ACHN (cell line): ENCODE data around the gene STK39.

Experiments used
- DNase-seq: peaks from one replicate; pipeline ENCODE4 v3.0.0-alpha.2; 2015
- in situ Hi-C: cut with HindIII; loops from 2 replicates; pipeline ENCODE4 v1.10.0; 2017; ENCODE audit warnings: low sequenced_read_pairs, low pct_ligation_motif_present, low pct_unique_long_range_greater_than_20kb

The STK39 gene

DNA sequence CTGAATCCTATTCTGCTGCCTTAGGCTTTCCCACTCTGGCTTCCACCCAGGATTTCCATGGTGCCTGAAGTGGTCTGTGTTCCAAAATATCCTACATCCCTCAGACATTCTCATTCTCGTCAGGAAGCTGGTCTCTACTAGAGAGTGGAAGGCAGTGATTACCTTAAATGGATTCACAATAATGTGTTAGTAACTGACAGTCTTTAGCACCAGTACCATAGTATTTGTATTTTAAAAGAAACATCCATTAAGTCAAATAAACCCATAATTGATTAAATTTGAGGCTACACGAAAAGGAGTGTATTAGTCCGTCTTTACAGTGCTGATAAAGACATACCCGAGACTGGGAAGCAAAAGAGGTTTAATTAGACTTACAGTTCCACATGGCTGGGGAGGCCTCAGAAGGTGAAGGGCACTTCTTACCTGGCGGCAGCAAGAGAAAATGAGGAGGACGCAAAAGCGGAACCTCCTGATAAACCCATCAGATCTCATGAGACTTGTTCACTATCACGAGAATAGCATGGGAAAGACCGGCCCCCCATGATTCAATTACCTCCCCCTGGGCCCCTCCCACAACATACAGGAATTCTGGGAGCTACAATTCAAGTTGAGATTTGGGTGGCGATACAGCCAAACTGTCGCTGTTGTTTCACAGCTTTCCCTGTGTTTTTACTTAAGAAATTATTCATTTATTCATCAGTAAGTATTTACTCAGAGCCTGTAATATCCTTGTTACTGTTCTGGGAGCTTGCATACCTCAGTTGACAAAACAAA is 306.5 kb downstream of the STK39 start:
- in situ Hi-C loops: no loop called here
- no peak for DNase-seq

DNA sequence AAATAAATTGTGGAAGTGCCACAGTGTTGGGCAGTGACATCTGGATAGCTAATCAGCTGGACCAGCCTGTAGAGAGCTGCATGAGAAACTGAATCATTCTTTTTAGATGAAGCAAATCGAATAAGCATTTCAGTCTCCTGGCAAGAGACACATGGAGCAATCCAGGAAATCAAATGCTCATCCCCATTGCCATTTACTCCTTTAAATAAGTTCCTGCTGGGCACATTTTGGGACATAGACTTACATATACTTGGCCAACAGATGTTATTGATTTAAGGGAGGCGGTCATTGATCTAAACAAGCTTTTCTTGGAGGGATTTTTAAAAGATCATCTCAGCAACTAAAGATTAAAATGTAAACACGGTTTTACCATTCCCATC is 307.1 kb downstream of the STK39 start:
- in situ Hi-C loops: no loop called here
- DNase-seq: no peak

DNA sequence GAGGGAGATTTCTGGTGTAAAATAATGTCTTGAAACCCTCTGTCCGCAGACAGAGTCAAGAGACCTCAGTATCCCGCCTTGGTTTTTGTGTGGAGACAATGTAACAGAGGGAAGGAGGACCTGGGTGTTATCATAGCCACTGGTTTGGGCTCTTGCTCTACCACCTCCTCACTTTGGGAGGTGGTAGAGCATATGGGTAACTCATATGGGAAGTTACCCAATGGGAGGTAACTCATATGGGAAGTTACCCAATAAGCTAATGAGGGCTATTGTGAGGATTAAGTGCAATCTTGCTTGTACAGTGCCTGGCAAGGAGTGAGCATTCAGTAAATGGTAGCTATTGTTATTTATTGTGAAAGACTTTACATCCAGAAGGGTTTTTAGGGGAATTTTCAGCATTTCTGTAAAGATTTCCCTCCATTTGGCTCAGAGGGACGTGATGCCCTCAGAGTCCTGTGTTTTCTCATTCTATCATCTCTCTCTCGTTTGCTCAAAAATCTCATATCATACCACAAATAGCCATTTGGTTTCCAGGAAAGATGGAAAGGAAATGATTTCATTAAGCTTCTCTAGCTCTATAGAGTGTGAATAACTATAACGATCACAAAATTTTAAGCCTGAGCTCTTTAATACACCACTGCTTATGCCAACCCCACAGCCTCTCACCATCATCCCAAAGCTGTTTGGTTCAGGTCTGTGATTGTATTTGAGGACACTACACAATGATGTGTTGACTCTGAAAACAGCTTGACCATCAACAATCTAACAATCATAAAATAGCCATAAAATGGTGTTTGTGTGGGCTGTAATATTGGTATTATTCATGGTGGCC is 307.7 kb downstream of the STK39 start:
- DNase-seq: no peak
- in situ Hi-C loops: no loop called here

DNA sequence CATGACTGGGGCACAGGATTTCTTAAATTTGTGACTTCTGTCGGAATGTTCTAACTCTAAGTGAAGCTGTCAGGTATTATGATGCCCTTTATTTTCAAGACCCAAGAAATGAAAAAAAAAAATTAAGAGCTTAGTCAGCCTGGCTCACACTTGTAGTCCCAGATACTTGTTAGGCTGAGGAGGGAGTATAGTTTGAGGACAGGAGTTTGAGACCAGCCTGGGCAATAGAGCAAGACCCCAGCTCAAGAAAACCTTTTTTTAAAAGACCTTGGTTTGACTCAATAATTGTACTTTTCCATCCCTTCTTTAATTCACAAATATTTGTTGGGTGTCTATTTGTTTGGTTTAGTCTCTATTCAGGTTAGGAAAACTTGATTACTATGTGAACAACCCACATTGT is 310.0 kb downstream of the STK39 start:
- DNase-seq: no peak
- in situ Hi-C loops: no loop called here

DNA sequence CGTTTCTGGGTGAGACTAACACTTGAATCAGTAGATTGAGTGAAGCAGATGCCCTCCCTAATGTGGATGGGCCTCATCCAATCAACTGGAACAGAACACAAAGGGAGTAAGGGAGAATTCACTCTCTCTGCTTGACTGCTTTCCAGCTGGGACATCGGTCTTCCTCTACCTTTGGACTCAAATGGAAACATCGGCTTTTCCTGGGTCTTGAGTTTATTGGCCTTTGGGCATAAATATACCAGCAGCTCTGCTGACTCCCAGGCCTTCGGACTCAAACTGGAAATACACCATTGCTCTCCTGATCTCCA is 311.6 kb downstream of the STK39 start:
- no peak for DNase-seq
- in situ Hi-C loops: no loop called here

DNA sequence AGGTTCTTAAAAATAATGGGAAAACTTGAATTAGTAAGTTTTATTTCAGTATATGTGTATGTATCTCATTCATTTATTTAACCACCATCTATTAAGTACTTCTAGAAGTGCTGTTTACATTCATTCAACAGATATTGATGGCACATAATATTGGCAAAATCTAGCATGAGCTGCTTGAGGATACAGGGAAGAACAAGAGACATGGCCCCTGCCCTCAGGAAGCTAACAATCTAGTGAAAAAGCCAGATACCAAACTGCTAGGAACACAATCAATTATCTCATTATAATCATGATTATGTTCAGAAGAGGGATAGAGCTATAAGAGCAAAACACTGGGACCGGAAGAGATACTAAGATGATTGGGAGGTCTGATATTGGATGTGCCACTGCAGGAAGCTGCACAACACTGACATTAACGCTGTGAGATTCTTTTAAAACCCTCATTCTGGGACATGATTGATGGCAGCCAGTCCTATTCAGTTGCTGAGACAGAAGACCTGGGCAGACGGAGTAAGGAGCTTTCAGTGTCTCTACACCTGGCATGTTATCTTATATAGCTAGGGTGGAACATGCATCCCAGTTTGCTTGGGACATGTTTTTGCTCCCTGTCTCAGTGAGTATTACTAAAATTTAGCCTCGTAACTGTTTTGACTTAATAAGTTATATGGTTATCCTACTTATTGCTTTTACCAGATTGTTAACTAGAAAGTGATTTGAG is 314.1 kb downstream of the STK39 start:
- no peak for DNase-seq
- in situ Hi-C loops: no loop called here

DNA sequence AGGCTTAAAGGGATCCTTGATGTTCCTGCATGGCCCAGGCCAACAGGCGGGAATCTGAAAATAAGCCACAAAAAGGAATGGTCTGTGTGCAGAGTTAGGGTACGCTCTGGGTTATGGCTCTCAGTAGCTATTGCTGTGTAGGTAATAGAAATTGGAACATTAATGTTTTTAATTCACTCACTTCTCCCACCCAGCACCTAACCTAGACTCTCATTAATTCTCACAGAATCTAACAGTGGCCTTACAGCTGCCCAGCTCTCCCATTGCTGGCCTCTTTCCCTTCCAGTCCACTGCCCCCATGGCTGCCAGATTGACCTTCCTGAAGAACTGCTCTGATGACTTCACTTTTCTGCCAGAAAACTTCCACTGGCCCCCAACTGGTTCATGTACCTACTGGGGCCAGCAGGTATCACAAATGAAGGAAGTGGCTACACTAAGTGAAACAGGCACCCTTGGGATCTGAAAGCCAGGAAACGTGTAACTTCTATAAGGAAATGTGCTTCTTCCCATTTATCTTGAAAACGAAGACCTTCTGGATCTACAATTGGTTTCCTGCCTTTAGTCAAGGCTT is 315.2 kb downstream of the STK39 start:
- in situ Hi-C loops: no loop called here
- no peak for DNase-seq

DNA sequence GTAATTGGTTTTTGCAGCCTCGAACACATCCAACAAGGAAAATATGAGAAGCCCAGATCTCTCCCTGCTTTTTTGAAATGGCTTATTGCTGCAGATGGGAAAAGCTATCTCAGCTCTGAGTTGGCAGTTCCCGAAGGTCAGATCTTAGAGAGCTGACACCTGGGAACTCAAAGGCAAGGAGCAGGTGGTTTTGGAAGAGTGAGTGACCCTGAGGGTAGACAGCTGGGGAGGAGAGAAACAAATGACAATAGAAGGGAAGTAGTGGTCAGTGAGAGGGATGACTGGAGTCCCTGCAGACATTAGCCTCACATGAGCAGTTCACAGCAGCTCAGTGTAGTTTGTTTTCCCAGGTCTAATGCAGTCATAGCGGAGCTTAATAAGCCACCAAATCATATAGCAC is 317.9 kb downstream of the STK39 start:
- in situ Hi-C loops: no loop called here
- DNase-seq: no peak

DNA sequence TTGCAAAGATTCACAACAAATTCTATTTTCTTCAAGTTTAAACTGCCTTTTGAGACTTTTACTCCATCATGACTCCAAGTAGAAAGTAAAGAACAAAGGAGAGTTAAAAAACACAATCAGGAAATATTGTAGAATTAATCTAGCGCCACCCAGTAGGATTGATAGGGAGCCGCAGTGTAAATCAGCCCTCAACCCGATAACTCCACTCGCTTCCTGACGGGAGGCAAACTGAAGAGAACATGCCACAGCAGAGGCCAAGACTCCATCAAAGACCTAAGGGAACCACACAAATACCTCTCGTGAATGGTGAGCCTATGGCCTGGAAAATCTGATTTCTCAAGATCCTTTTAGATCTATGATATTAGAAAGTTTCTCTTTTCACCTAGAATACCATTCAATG is 319.0 kb downstream of the STK39 start:
- in situ Hi-C loops: no loop called here

DNA sequence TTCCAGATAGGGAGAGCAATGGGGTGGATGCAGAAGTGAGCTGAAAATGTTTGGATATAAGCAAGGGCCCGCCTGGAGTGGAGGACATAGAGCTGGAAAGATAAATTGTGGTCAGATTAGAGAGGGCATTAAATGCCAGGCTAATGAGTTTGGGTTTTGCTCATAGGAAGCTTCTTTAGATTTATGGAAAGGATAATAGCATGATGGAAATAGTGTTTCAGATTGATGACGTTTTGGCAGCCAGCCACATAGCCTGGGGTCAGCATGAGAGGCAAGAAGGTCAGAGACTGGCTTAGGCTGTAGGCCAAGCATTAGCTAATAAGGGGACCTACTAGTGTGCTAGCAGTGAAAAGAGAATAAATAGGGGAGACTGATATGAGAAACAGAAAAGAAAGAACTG is 321.6 kb downstream of the STK39 start:
- in situ Hi-C loops: no loop called here
- no peak for DNase-seq

More for the DNA sequence above, 319.0 kb downstream of the STK39 start:
- no peak for DNase-seq

DNA sequence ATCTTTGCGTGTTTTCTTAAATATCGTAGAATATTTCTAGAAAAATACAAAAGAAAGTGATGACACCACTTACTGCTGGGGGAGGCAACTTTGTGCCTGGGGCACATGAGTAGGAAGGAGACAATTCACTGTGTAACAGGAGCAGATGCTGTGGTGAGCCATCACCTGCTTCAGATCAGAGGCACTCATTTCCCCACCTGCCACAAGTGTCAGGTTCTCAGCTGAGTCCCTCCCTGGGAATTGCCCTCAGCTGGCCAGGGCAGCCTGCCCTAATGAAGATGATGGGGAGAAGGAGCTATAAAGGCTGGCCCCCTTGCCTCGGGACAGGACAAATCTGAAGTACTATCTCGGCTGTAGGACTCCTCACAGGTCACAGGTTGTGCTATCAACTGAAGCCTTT is 322.8 kb downstream of the STK39 start:
- DNase-seq: no peak
- in situ Hi-C loops: no loop called here

DNA sequence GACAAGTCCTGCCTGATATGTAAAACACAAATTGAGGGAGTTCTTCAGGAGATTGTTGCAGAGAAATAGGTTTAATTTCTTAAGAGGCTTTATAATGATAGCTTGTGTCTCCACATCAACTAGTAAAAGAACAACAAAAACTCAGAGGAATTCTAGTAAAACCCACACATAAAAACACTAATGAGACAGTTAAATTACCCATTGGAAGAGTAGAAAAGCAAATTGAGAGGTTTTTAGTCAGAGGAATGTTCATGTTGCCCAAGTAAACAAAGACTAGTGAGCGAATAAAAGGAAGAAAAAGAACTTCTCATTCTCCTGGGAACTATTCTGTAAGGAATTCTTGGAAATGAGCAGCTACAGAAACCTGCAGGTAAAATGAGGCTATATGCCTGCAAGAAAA is 330.6 kb downstream of the STK39 start:
- no peak for DNase-seq
- in situ Hi-C loops: no loop called here

DNA sequence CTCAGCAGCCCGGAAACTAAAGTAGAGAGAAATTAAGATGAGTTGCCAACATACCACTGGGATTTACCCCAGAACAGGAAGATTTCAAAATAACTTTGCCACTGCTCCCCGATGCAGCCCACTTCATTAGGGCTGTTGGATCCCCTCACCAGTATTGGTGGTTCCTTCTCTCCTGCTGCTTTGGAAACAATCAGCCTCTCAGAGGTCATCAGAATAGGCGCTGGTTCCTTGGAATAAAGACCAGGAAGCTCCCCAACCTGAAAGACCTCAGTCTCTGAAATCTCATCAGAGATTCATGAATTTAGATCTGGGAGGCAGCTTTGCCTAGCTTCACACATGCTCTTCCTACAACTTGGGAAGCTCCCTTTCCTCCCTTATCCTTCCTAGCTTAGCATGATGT is 332.4 kb downstream of the STK39 start:
- in situ Hi-C loops: no loop called here
- no peak for DNase-seq

DNA sequence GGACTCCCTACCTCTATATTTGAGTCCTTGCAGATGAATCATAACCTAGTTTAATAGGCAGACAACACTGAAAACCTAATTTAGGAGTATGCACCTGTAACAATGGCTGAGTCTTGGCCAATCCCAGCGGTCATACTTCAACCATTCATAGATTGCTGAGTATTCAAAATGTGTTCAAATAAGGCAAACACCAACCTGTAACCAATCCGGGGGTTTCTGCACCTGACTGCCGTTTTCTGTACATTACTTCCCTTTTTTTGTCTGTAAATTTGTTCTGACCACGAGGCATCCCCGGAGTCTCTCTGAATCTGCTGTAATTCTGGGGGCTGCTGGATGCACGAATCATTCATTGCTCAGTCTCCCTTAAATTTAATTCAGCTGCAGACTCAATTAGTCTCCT is 338.6 kb downstream of the STK39 start:
- in situ Hi-C loops: no loop called here
- no peak for DNase-seq

DNA sequence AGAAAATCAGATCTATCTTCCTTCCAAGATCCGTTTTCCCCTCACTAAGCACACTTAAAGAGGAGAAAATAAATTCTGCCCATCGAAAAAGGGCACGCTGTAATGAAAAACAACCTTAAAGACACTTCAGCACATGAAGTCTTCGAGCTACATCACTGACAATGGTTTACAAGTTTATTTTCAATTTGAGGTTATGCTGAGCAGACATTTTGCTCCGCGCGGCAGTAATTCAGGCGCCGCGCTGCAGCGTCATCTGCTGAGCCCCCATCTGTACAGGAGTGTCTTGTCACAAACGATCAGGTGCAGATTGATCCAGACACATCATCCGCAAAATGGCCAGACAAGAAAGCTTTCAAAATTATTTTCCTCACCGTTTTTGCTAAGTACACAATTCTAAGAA is 341.7 kb downstream of the STK39 start:
- DNase-seq: no peak
- in situ Hi-C loops: no loop called here
